ENCODE results near the gene SDCBP2. TPM values are rescaled to one million over a fixed set of nuclear protein-coding genes. Genes with fewer than 3 reads are reported as not detected.

SDCBP2 gene
- total and polyA plus RNA-seq, 2 of the 8 experiments (the other 6 are each of a cell fraction or from before 2014, with no cell fraction given) = 4.2 to 6.7 TPM

DNA sequence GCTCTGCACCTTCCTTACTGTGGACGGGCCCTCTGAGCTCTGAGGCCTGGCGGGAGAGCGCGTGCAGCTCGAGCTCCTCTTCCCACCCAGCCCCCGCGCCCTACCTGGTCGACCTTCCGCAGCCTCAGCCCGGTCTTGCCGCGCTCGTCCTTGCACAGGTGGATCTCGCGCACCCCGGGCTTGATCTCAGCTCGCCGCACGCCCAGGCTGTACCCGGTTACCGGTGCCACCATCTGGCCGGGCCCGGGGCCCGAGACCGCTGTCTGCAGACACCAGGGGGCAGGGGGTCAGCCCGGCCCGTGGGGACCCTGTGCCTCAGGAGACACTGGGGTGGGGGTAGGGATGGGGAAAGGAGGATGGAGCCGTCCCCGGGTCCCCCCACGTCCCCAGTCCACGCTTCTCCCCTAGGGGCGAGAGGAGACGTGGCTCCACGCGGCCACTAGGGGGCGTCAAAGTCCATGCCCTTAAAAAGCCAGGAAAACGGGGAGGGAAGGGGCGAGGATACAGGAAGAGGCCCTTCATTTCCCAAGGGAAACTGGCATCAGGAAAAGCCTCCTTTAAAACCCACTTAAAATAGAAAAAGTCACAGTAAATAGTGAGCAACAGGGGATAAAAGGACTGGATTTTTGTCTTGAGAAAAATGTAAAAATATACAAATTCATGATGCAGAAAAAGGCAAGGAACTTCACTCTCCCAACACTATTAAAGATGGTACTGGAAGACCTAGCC is 15.5 kb downstream of the SDCBP2 start (continued):
- TF ChIP-seq KDM4A (IDR thresholded peaks at IDR 0.05; ENCODE audit: low read depth, low read length, severe bottlenecking) (peak; percentile 82), RAD21 (IDR thresholded peaks at IDR 0.05 in 1 of 2, conservative IDR thresholded peaks at IDR 0.05 in 1 of 2; ENCODE audit: low read depth in 2 of 2, low read length in 2 of 2) (peak; percentile 80 to 88), KDM5A (IDR thresholded peaks at IDR 0.05; ENCODE audit: low read length) (peak; percentile 68; the same call in 1 of the 2 replicates), CREB1 (IDR thresholded peaks at IDR 0.05) (peak; percentile 49; the same call in 1 of the 2 replicates), ASH2L (IDR thresholded peaks at IDR 0.05; ENCODE audit: low read length) (no peak), EGR1 (IDR thresholded peaks at IDR 0.05; ENCODE audit: borderline replicate concordance, low read depth, low read length) (no peak; the same call in 1 of the 2 replicates), SP2 (IDR thresholded peaks at IDR 0.05; ENCODE audit: low read length) (no peak), RBBP5 (IDR thresholded peaks at IDR 0.05; ENCODE audit: borderline replicate concordance, low read depth, low read length) (no peak), YY1 (IDR thresholded peaks at IDR 0.05; ENCODE audit: low read depth, low read length) (0 out of 2 replicates have a peak, but pooled peaks have one; percentile 39), EP300 (IDR thresholded peaks at IDR 0.05; ENCODE audit: borderline replicate concordance in 1 of 2, low read depth in 2 of 2, low read length in 2 of 2) (no peak), POLR2AphosphoS5 (IDR thresholded peaks at IDR 0.05; ENCODE audit: low read depth, low read length) (no peak), SP4 (IDR thresholded peaks at IDR 0.05; ENCODE audit: low read length) (no peak), TEAD4 (IDR thresholded peaks at IDR 0.05; ENCODE audit: low read depth, low read length) (no peak), SIX5 (IDR thresholded peaks at IDR 0.05; ENCODE audit: low read depth, low read length) (no peak), JUN (IDR thresholded peaks at IDR 0.05; ENCODE audit: low read depth, low read length) (no peak), JUND (IDR thresholded peaks at IDR 0.05; ENCODE audit: low read length) (no peak)
- TF ChIP-seq, protein P1, sequence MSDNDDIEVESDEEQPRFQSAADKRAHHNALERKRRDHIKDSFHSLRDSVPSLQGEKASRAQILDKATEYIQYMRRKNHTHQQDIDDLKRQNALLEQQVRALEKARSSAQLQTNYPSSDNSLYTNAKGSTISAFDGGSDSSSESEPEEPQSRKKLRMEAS (IDR thresholded peaks at IDR 0.05) = peak; percentile 8
- TF ChIP-seq, protein P2, sequence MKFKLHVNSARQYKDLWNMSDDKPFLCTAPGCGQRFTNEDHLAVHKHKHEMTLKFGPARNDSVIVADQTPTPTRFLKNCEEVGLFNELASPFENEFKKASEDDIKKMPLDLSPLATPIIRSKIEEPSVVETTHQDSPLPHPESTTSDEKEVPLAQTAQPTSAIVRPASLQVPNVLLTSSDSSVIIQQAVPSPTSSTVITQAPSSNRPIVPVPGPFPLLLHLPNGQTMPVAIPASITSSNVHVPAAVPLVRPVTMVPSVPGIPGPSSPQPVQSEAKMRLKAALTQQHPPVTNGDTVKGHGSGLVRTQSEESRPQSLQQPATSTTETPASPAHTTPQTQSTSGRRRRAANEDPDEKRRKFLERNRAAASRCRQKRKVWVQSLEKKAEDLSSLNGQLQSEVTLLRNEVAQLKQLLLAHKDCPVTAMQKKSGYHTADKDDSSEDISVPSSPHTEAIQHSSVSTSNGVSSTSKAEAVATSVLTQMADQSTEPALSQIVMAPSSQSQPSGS (IDR thresholded peaks at IDR 0.05; ENCODE audit: low read length) = no peak

All from H1 (cell line).